Skeletal muscle tissue (tissue), 1 donor: ENCODE data around the gene HUNK. TPM values are rescaled to one million over a fixed set of nuclear protein-coding genes. Genes with fewer than 3 reads are reported as not detected.

ENCODE experiments used
- total RNA-seq: library from RNA; depleted of rRNA; stranded (reverse); fragments of >200 nt; gene quantifications from one replicate; pipeline ENCODE4 v1.2.3, GENCODE V29; 2014

The HUNK gene
- total RNA-seq, 1 donor from 2014 or later = 3.1 TPM

Other genes starting within 250 kb of the HUNK start
- gene SOD1, start 213.3 kb upstream of the HUNK start, total RNA-seq = 89.8 TPM
- 8.4 TPM for gene SCAF4, start 140.9 kb upstream of the HUNK start, total RNA-seq